GM19193 (cell line): Measurements from ENCODE around the gene CLUH.

Experiments used
- POLR2A ChIP-seq: IDR thresholded peaks from 4 replicates; pipeline ENCODE4 v1.6.1; 2011; ENCODE audit not compliant: insufficient read depth, insufficient read length; ENCODE audit errors: extremely low read depth

The CLUH gene

DNA sequence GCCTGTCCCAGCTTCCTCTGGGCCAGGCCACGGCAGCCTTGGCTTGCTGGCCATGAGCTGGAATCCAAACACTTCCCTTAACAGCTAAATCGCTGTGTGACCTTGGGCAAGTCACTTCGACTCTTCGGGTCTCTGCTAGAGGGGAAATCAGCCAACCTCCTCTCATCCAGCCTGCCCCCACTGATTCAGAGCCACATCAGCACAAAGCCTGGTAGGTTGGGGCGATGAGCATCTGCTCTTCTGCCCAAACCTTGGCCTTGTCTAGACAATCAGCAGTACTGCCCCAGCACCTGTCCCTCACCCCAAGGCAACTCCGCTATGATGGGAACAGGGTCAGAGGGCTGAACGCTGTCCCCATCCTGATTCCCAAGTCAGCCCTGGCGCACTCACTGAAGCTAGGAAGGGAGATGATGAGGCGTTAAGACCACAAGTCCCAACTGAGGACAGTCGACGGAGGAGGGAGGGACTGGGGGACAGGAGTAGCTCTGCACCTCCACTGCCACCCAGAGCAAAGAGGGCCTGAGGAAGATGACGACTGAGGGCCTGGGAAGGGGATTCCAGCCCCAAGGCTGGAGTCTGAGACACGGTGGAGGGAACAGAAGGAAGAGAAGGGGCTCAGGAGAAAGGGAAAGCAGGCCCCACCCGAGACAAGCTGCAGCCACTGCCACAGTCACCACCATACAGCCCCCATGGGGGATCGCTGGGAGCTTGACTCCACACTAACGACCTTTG is 1.3 kb downstream of the CLUH start:
- TF ChIP-seq POLR2A = no peak

GRCh38 chr17:2709183-2709661 is 2.3 kb downstream of the CLUH start:
- TF ChIP-seq POLR2A = no peak

GRCh38 chr17:2708585-2709182 is 2.9 kb downstream of the CLUH start:
- peak; percentile 34 for TF ChIP-seq POLR2A

DNA sequence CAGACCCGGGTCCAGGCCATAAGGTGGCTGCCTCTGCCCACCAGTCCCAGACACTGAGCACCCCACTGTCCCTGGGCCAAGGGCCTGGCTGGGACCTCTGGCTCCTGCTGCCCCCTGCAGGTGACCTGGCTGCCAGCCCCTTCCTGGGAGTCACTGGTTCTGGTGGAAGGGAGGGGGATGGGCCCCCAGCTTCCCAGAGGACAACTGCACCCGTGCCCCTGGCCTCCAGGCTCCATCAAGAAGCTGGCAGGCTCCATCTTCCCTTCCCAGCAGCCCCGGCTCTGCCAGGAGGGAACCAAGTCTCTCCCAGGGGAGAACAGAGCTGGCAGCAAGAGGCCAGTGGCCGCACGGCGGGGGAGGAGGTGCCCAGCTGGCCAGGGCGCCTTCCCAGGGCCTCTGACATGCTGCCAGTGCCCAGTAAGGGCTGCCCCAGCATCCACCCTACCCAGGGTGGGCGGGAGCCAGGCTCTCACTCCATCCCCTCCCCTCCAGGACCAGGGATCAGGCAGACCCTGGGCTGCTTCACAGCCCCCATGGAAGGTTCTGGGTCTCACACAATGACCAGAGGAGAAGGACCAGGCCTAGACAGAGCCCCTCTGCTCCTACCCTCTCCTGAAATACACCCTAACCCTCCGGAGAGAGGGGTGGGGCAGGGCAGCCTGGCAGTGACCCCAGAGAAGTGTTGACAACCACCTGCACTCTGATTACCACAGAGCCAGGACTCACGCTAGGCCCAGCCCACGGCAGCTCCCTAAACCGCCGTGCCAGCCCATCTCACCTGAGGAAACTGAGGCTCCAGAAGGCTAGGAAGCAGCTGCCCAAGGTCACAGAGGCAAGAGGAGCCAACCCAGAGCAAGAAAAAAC is 3.6 kb downstream of the CLUH start:
- no peak for TF ChIP-seq POLR2A

DNA sequence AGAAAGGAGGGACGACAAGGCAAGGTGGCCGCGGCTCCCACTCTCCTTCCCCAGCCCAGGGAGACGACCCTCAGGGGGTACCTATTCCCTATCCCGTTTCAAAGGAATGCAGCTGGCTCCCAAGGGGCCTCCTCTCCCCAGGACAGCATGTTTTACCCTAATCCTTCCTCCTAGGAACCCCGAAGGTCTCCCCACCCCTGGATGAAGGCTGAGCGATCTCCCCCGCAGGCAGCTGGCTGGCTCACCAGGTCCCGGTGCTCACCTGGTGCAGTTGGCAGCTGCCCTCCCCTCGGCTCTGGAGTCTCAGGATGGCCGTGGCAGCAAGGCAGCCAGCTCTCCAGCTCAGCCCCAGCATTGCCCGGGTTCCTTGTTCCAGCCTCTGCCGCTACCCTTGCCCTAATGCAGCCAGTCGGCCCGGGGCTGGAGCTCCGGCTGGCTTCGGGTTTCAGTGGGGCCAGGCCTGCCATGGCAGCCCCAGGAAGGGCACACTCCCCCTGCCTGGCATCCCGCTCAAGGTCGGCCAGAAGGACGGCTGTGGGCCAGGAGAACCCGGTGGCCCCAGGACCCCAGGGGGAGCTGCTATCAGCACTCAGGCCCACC is 4.6 kb downstream of the CLUH start:
- no peak for TF ChIP-seq POLR2A

DNA sequence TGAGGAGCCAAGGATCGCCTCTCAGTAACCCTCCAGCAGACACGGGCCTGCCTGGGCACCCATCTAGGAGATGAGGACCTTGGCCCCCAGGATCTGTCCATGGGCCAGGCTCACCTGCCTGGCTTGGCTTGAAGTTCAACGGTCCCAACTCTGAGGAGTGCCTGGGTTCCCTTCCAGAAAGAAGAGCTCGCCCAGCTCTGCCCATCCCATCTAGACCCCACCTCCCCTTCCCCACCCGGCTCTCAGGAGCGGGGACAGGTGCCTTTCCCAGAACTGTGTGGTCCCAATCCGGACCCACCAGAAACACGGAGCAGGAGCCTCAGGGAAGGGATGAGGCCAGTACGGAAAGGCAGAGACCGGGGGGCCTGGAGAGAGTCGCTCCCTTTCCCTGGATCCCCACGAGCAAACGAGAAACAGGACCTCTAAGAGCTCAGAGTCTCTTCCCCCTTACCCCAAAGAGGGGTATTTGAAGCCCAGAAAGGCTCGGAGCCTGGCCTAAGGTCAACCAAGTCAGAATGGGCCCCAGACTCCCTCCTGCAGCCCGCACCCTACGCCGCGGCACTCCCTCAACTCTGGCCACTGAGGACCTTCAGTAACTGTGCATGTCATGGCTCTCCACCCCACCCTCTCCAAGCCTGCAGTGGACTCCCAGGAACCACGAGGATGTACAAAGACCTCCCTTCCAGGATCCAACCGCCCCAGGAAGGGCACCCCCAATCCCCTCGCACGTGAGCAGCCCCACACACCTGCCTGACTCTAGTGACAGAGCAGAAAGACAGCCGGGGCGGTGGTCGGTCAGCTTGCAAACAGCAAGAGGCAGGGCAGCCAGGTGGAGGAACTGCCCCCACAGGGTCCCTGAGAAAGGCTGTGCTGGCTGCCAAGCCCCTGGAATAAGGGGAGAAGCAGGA is 5.4 kb downstream of the CLUH start:
- no peak for TF ChIP-seq POLR2A

DNA sequence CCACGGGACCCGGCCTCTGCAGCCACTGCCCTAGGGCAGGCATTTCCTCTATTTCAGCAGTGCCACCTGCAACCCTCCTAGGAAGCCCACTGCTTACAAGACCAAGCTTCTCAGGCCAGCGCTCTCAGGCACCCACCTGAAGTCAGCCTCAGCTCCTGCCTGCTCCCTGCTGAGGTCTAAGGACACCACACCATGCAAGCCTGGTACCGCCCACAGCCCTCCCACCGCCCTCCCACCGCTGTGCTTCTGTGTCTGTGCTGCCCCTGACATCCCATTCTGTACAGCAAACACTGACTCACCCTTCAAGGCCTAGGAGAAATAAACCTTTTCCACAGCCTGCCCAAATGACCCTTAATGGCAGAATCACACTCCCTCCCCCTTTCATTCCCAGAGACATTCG is 6.3 kb downstream of the CLUH start:
- TF ChIP-seq POLR2A = no peak

GRCh38 chr17:2704890-2705248 is 6.7 kb downstream of the CLUH start:
- TF ChIP-seq POLR2A = no peak

- TF ChIP-seq POLR2A = no peak
Observed at GRCh38 chr17:2704031-2704889, 7.3 kb downstream of the CLUH start.

DNA sequence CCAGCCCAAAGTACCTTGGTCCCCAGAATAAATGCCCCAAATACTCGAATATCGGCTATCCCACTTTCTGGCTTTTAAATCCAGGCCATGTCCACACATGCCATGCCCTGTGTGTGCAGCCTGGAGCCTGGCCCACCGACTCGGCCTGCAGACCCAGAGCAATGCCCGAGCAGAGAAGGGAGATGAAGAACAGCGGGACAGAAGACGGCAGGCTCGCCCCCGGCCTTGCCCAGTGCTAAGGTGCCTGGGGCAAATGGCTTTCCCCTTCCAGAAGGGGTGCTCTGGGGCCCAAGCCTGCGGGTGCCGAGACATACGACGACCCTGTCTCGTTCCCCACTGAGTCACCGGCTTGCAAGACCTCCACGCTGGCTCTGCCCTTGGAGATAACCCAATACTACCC is 8.0 kb downstream of the CLUH start:
- TF ChIP-seq POLR2A = no peak

- no peak for TF ChIP-seq POLR2A
Observed at GRCh38 chr17:2703181-2703580, 8.4 kb downstream of the CLUH start.

DNA sequence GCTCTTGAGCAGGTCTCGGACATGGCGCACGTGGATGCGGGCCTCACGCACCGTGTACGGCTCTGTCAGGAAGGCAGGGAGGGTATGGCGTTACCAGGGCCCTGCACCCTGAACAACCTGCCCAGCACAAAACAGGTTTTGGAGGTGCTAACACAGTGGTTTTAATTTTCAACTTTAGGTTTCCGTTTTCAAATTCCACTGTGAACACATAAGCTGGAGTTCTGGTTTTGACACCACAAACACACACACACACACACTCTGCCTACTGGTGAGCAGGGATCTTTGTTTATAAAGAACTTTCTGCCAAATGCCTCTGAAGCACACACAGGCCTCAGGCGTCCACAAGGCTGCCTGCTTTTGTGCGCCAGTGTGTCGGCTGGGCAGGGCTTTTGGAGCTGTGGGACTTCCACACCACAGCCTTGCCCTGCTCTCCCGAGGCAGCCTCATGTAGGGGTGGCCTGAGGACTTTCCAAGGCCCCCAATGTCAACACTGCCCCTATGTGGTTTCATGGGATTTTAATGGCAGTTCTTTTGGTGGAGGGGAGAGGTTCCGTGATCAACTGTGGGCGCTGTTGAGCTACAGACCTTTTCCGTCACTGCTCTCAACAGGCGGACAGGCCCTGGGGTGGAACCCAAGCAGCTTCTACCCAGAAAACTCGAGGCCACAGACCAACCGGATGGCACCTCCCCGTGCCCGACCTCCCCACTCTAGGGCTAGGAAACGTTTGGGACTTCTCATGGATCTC is 9.4 kb downstream of the CLUH start:
- no peak for TF ChIP-seq POLR2A
